ENCODE measurements around the gene OPA3. TPM values are rescaled to one million over a fixed set of nuclear protein-coding genes. Genes with fewer than 3 reads are reported as not detected.
A peak's percentile ranks its signal among the peaks of the same experiment; 100 is the strongest.

OPA3 gene
- total RNA-seq, 1 experiment from 2014 or later = 17.1 TPM

DNA sequence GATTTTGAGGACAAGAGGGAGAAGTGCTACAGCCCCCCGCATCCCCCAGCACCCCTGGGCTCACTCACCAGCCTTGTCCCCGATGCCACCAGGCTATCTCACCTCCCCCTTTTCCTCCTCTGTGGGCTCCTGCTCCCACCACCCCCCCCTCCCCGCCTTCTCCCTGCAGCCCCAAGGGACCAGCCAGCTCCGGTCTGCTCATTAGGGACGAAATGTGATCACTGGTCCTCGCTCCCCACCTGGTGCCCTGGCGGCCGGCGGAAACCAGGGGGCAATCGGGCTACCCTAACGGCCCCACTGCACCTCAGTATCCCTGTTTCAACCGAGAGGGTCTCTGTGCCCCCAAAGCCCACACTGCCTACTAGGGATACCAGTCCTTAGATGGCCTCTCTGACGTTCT is 14.7 kb upstream of the OPA3 start:
- TF ChIP-seq, protein P1, sequence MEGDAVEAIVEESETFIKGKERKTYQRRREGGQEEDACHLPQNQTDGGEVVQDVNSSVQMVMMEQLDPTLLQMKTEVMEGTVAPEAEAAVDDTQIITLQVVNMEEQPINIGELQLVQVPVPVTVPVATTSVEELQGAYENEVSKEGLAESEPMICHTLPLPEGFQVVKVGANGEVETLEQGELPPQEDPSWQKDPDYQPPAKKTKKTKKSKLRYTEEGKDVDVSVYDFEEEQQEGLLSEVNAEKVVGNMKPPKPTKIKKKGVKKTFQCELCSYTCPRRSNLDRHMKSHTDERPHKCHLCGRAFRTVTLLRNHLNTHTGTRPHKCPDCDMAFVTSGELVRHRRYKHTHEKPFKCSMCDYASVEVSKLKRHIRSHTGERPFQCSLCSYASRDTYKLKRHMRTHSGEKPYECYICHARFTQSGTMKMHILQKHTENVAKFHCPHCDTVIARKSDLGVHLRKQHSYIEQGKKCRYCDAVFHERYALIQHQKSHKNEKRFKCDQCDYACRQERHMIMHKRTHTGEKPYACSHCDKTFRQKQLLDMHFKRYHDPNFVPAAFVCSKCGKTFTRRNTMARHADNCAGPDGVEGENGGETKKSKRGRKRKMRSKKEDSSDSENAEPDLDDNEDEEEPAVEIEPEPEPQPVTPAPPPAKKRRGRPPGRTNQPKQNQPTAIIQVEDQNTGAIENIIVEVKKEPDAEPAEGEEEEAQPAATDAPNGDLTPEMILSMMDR (IDR thresholded peaks at IDR 0.05; ENCODE audit: unreplicated experiment) = no peak
- Mint-ChIP-seq H3K27ac (ENCODE audit: unreplicated experiment) (no peak overlapping the region), H3K4me3 (ENCODE audit: low read depth, unreplicated experiment) (no peak overlapping the region), H3K4me1 (ENCODE audit: low read depth, unreplicated experiment) (peaks cover 37% of the 10 kb centered on the region), H3K9me3 (ENCODE audit: low read depth, unreplicated experiment) (no peaks in the 10 kb centered on the region), H3K36me3 (ENCODE audit: insufficient read depth, unreplicated experiment) (peaks cover 5% of the 10 kb centered on the region), H3K27me3 (ENCODE audit: unreplicated experiment) (peaks cover 84% of the 10 kb centered on the region)
- intact Hi-C loops (cut with micrococcal nuclease; ENCODE audit: unreplicated experiment) = no loop called here
- no peak for DNase-seq
- BruUV-seq (replicated peaks) = no TSS peak
- CTCF ChIA-PET = interaction anchor here (0.6 to 1.9 kb wide), 2 partner anchors 42 to 68 kb away, joined by 3 to 4 read pairs; no protein-coding TSS in a partner anchor

DNA sequence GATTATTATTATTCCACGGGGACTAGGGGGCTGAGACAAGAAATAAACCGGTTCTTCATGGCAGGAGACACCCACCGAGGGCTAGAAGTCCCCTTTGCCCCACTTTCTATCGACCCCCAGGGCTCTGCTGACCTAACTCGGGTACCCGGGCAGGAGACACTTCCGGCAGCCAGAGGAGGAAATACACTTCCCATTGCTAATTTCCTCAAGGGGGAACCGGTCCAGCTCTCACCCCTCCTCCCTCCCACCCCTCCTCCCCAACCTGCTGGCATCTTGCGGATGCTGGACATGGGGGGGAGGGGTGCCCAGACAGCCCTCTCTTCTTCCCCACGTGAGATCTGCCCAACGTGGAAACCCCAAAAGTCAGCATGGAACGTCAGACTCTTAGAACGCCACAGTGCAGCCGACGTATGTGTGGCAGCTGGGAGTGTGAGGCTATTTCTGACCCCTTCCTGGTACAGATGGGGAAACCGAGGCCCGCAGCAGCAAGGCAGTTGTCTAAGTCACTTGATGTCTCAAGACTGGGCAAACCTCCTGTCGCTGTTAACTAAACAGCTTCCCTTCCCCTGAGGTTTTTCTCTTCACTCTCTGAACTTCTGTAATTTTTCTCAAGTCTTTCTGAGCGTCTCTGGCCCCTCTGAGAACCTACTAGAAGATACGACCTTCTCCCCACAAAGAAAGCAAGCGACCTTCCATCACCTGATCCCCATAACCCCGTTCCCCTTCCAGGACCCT is 13.8 kb upstream of the OPA3 start:
- CTCF ChIA-PET = interaction anchor here (0.6 to 1.9 kb wide), 4 partner anchors 11 to 290 kb away, joined by 3 to 5 read pairs (median 4); no protein-coding TSS in a partner anchor
- peaks cover 83% of the 10 kb centered on the region for H3K27me3 Mint-ChIP-seq (ENCODE audit: unreplicated experiment)

DNA sequence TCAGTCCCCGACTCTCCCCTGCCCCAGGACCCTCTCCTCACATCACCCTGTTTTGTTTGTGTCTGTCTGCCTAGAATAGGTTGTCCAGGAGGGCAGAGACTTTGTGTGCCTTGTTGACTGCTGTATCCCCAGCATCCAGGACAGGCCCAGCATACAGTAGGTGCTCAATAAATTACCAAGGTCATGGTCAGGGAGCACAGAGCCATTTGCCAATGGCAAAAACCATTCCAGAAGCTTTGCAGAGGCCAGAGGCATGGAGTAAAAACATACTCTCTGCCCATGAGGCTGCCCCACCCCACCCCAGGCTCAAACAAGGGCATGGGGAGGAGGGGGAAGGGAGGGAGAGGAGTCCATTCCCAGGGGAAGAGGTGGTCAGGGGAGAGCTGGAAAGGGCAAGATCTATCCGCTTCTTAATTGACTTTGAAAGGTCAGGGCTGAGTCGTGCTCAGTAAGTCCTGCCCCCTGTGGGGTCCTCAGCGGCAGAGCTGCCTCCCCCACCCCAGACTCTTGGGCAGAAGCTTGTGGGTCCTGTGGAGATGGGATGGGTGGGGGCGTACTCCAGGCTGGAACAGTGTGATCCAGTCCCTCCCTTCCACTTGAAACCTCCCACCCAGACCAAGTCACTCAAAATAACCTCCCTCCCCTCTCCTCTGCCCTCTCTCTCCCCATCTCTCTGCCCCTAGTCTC is 13.0 kb upstream of the OPA3 start:
- H3K4me1 Mint-ChIP-seq (ENCODE audit: low read depth, unreplicated experiment) = peaks cover 37% of the 10 kb centered on the region
- H3K27me3 Mint-ChIP-seq (ENCODE audit: unreplicated experiment) = peaks cover 78% of the 10 kb centered on the region
- no peaks in the 10 kb centered on the region for H3K9me3 Mint-ChIP-seq (ENCODE audit: low read depth, unreplicated experiment)
- TF ChIP-seq, protein P1 (IDR thresholded peaks at IDR 0.05; ENCODE audit: unreplicated experiment) = no peak
- no TSS peak for BruUV-seq (replicated peaks)
- CTCF ChIA-PET = interaction anchor here (0.6 to 1.9 kb wide), 4 partner anchors 10 to 290 kb away, joined by 4 to 6 read pairs (median 4); partner anchors contain the start of gene SNRPD2
- H3K27ac Mint-ChIP-seq (ENCODE audit: unreplicated experiment) = no peak overlapping the region
- H3K36me3 Mint-ChIP-seq (ENCODE audit: insufficient read depth, unreplicated experiment) = peaks cover 5% of the 10 kb centered on the region
- intact Hi-C loops (cut with micrococcal nuclease; ENCODE audit: unreplicated experiment) = no loop called here
- DNase-seq = no peak
- no peak overlapping the region for H3K4me3 Mint-ChIP-seq (ENCODE audit: low read depth, unreplicated experiment)

More for the DNA sequence above, 13.8 kb upstream of the OPA3 start:
- peaks cover 5% of the 10 kb centered on the region for H3K36me3 Mint-ChIP-seq (ENCODE audit: insufficient read depth, unreplicated experiment)
- H3K4me1 Mint-ChIP-seq (ENCODE audit: low read depth, unreplicated experiment) = peaks cover 37% of the 10 kb centered on the region
- TF ChIP-seq, protein P1 (IDR thresholded peaks at IDR 0.05; ENCODE audit: unreplicated experiment) = no peak
- intact Hi-C loops (cut with micrococcal nuclease; ENCODE audit: unreplicated experiment) = no loop called here
- no peak for DNase-seq
- no peaks in the 10 kb centered on the region for H3K9me3 Mint-ChIP-seq (ENCODE audit: low read depth, unreplicated experiment)
- BruUV-seq (replicated peaks) = no TSS peak
- H3K4me3 Mint-ChIP-seq (ENCODE audit: low read depth, unreplicated experiment) = peak overlapping the region; percentile 33
- no peak overlapping the region for H3K27ac Mint-ChIP-seq (ENCODE audit: unreplicated experiment)

DNA sequence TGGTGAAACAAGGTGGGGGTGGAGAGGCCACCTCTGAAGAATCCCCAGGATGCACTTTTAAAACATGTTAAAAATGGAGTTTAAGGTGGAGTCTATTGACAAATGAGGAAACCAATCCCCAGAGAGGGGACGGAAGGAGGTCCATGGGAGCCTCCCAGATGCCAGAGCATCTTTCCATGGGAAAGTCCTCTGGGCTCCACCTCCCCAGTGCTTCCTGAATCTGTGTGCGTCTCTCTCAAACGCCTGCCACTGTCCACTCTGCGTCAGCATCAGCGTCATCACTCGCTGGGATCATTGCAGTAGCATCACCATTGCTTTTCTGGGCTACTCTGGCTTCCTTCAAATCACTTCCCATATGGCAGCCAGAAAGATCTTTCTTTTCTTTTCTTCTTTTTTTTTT is 11.2 kb upstream of the OPA3 start:
- CTCF ChIA-PET = interaction anchor here (1.6 kb wide), 1 partner anchor 46 kb away, joined by 3 read pairs; no protein-coding TSS in a partner anchor
- no TSS peak for BruUV-seq (replicated peaks)
- TF ChIP-seq, protein P1 (IDR thresholded peaks at IDR 0.05; ENCODE audit: unreplicated experiment) = no peak
- Mint-ChIP-seq H3K27ac (ENCODE audit: unreplicated experiment) (no peak overlapping the region), H3K9me3 (ENCODE audit: low read depth, unreplicated experiment) (no peaks in the 10 kb centered on the region), H3K36me3 (ENCODE audit: insufficient read depth, unreplicated experiment) (peaks cover 4% of the 10 kb centered on the region), H3K27me3 (ENCODE audit: unreplicated experiment) (peaks cover 69% of the 10 kb centered on the region), H3K4me3 (ENCODE audit: low read depth, unreplicated experiment) (no peak overlapping the region), H3K4me1 (ENCODE audit: low read depth, unreplicated experiment) (peaks cover 26% of the 10 kb centered on the region)
- DNase-seq = no peak
- intact Hi-C loops (cut with micrococcal nuclease; ENCODE audit: unreplicated experiment) = no loop called here
